Measurements from ENCODE around the gene CPNE6. TPM values are rescaled to one million over a fixed set of nuclear protein-coding genes. Genes with fewer than 3 reads are reported as not detected.
A peak's percentile ranks its signal among the peaks of the same experiment; 100 is the strongest.

Gene CPNE6
- total and polyA plus RNA-seq, 2 of the 13 experiments (the other 11 are each of a cell fraction or from before 2014, with no cell fraction given): not detected

DNA sequence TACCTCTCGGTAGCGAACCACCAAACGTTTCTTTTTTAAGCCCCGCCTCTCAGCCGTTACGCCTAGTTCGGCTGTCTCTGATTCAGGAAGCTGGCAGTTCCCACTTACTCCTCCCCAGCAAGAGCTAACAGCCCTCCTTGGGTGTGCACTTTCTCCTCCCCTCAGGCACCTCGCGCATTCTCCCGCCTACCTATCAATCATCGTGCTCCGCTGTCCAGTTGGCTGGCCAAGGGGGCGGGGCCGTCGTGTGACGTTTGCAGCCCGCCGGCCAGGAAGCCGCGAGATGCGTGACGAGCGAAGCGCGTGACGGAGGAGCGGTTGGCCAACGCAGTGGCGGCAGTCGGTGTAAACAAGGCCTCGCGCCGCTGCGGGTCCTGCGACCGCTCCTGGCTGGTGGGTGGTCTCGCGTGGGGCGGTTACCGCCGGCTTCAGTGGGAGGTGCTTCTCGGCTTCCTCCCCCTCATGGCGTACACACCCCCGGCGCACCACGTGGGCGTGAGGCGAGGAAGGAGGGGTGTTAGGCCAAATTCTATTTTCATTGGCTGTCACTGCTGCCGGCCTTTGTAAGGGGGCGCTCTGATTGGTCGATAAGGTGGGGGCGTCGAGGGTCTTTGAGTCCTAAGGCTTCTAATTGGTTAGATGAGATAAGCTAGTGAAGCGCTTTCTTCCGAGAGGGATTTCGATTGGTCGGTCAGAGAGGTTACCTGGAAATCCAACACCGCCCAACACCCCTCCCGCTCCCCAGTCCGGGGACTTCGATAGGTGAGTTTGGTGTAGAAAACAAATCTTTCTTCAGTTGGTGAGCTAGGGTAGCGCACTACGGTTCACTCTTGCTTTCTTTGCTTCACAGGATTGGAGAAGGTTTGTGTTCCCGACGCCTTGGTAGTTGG is 43.4 kb downstream of the CPNE6 start, which contains the start of the genes DCAF11 and NRL (continued):
- TF ChIP-seq, protein P1, sequence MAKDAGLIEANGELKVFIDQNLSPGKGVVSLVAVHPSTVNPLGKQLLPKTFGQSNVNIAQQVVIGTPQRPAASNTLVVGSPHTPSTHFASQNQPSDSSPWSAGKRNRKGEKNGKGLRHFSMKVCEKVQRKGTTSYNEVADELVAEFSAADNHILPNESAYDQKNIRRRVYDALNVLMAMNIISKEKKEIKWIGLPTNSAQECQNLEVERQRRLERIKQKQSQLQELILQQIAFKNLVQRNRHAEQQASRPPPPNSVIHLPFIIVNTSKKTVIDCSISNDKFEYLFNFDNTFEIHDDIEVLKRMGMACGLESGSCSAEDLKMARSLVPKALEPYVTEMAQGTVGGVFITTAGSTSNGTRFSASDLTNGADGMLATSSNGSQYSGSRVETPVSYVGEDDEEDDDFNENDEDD (CRISPR knock-in tag; IDR thresholded peaks at IDR 0.05; ENCODE audit: borderline replicate concordance): peak; percentile 91; the same call in 1 of the 2 replicates
- peak; percentile 91 for TF ChIP-seq FOXJ3 (CRISPR knock-in tag; IDR thresholded peaks at IDR 0.05; ENCODE audit: borderline replicate concordance)
- TF ChIP-seq SMYD3 (CRISPR knock-in tag; IDR thresholded peaks at IDR 0.05): peak; percentile 96; the same call in 1 of the 2 replicates
- TF ChIP-seq ZNF674 (CRISPR knock-in tag; IDR thresholded peaks at IDR 0.05; ENCODE audit: low read depth): peak; percentile 98; the same call in 1 of the 2 replicates
- TF ChIP-seq, protein P2, sequence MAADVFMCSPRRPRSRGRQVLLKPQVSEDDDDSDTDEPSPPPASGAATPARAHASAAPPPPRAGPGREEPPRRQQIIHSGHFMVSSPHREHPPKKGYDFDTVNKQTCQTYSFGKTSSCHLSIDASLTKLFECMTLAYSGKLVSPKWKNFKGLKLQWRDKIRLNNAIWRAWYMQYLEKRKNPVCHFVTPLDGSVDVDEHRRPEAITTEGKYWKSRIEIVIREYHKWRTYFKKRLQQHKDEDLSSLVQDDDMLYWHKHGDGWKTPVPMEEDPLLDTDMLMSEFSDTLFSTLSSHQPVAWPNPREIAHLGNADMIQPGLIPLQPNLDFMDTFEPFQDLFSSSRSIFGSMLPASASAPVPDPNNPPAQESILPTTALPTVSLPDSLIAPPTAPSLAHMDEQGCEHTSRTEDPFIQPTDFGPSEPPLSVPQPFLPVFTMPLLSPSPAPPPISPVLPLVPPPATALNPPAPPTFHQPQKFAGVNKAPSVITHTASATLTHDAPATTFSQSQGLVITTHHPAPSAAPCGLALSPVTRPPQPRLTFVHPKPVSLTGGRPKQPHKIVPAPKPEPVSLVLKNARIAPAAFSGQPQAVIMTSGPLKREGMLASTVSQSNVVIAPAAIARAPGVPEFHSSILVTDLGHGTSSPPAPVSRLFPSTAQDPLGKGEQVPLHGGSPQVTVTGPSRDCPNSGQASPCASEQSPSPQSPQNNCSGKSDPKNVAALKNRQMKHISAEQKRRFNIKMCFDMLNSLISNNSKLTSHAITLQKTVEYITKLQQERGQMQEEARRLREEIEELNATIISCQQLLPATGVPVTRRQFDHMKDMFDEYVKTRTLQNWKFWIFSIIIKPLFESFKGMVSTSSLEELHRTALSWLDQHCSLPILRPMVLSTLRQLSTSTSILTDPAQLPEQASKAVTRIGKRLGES (CRISPR knock-in tag; IDR thresholded peaks at IDR 0.05; ENCODE audit: borderline replicate concordance): no peak
- no peak for TF ChIP-seq REL (CRISPR knock-in tag; conservative IDR thresholded peaks at IDR 0.05)
- TF ChIP-seq, protein P3, sequence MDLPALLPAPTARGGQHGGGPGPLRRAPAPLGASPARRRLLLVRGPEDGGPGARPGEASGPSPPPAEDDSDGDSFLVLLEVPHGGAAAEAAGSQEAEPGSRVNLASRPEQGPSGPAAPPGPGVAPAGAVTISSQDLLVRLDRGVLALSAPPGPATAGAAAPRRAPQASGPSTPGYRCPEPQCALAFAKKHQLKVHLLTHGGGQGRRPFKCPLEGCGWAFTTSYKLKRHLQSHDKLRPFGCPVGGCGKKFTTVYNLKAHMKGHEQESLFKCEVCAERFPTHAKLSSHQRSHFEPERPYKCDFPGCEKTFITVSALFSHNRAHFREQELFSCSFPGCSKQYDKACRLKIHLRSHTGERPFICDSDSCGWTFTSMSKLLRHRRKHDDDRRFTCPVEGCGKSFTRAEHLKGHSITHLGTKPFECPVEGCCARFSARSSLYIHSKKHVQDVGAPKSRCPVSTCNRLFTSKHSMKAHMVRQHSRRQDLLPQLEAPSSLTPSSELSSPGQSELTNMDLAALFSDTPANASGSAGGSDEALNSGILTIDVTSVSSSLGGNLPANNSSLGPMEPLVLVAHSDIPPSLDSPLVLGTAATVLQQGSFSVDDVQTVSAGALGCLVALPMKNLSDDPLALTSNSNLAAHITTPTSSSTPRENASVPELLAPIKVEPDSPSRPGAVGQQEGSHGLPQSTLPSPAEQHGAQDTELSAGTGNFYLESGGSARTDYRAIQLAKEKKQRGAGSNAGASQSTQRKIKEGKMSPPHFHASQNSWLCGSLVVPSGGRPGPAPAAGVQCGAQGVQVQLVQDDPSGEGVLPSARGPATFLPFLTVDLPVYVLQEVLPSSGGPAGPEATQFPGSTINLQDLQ (CRISPR knock-in tag; IDR thresholded peaks at IDR 0.05): no peak
- TF ChIP-seq SOX6 (IDR thresholded peaks at IDR 0.05): no peak
- TF ChIP-seq SOX6 (CRISPR knock-in tag; IDR thresholded peaks at IDR 0.05): peak; percentile 89
- peak; percentile 98 for TF ChIP-seq HDAC2 (CRISPR knock-in tag; IDR thresholded peaks at IDR 0.05)
- no peak for TF ChIP-seq NONO (IDR thresholded peaks at IDR 0.05)
- no peak for TF ChIP-seq NONO (CRISPR knock-in tag; conservative IDR thresholded peaks at IDR 0.05)
- TF ChIP-seq ZFP36 (IDR thresholded peaks at IDR 0.05; ENCODE audit: borderline replicate concordance, low read depth, low read length, partially characterized antibody): no peak
- peak; percentile 91; the same call in 1 of the 2 replicates for TF ChIP-seq ZNF678 (CRISPR knock-in tag; IDR thresholded peaks at IDR 0.05)
- TF ChIP-seq ADNP (CRISPR knock-in tag; IDR thresholded peaks at IDR 0.05): no peak
- TF ChIP-seq, protein P4, sequence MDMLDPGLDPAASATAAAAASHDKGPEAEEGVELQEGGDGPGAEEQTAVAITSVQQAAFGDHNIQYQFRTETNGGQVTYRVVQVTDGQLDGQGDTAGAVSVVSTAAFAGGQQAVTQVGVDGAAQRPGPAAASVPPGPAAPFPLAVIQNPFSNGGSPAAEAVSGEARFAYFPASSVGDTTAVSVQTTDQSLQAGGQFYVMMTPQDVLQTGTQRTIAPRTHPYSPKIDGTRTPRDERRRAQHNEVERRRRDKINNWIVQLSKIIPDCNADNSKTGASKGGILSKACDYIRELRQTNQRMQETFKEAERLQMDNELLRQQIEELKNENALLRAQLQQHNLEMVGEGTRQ (IDR thresholded peaks at IDR 0.05; ENCODE audit: low read depth, low read length): peak; percentile 94
- TF ChIP-seq, protein P4 (CRISPR knock-in tag; IDR thresholded peaks at IDR 0.05; ENCODE audit: borderline replicate concordance): peak; percentile 98
- TF ChIP-seq ZFP62 (CRISPR knock-in tag; IDR thresholded peaks at IDR 0.05): no peak
- TF ChIP-seq, protein P5, sequence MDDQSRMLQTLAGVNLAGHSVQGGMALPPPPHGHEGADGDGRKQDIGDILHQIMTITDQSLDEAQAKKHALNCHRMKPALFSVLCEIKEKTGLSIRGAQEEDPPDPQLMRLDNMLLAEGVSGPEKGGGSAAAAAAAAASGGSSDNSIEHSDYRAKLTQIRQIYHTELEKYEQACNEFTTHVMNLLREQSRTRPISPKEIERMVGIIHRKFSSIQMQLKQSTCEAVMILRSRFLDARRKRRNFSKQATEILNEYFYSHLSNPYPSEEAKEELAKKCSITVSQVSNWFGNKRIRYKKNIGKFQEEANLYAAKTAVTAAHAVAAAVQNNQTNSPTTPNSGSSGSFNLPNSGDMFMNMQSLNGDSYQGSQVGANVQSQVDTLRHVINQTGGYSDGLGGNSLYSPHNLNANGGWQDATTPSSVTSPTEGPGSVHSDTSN (CRISPR knock-in tag; IDR thresholded peaks at IDR 0.05; ENCODE audit: borderline replicate concordance): peak; percentile 86; the same call in 1 of the 2 replicates

Measured in HepG2 (cell line).